CD4-positive, alpha-beta T cell treated with Interleukin-6 at 100 ng/mL for 8 hours (primary cell): ENCODE data around the gene CKMT2.

Experiments
- DNase-seq: peaks from one replicate; pipeline ENCODE4 v3.0.0-alpha.2; 2020; ENCODE audit warnings: mixed read lengths, low spot score

Gene CKMT2

DNA sequence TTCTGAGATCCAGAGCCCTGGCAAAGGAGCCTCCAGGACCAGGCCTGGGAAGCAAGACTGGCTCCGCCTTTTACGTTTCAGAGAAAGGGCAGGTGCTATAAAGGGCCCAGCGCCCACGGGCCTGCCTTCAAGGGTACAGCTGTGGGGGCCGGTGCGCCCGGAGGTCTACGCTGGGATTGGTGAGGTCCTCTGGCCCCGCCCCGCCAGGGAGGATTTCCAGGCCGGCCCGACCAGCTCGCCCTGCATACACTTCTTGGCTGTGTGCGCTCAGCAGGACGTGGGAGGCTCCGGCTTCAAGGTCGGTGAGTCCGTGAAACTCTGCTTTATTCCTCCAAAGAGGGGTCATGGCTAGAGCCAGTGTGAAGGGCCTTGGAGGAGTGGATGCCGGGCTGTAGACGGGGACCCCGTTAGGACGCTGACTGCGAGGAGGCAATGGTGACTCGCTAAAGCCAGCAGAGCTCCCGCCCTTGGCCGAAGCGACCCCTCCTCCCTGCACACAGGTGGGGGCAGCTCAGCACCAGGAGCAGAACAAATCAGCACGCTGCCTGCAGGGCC, at the start of gene CKMT2:
Gene CKMT2, plus strand, starts transcription at position 243 of the 555 bp plus-strand sequence. CDS start 17,811 bp downstream, outside the sequence.
- DNase-seq: no peak

DNA sequence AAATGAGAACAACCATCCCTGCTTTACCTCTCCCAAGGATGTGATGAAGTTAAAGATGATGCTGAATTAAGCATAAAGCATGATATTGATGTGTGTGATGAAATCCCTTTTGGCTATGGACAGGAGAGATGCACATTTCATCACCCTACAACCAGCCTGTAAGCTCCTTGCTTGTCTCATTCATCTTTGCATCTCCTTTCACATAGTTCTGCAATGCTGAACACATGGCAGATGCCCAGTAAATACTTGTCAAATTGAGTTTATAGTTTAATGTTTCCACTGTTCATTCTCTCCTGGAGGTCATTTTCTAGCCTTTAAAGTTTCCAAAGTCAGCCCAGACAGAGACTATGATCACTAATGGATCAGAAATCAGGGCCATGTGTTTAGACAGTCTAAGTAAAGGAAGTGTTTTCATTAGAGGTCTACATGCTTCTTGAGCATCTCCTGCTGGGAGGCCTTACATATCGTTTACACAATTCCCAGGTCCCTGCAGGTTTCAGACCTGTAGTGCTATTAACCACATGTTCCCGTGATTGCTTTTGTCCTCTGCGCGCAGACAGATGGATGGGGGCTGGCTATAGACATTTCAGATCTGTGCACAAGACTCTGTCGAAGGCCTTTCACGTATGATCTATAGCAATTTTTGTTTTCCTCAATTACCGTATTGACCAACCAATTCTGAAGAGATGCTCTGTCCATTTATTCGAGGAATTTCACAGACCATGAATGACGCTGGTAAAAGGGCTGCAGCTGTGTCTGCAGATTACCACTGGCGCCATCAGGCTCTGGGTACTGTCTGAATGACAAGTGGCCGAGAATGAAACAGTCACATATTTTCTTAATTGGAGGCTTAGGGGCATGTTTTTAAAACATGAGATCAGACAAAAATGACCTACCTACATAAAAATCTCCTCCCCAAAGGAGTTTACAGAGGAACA, 49.0 kb upstream of the CKMT2 start:
- no peak for DNase-seq

DNA sequence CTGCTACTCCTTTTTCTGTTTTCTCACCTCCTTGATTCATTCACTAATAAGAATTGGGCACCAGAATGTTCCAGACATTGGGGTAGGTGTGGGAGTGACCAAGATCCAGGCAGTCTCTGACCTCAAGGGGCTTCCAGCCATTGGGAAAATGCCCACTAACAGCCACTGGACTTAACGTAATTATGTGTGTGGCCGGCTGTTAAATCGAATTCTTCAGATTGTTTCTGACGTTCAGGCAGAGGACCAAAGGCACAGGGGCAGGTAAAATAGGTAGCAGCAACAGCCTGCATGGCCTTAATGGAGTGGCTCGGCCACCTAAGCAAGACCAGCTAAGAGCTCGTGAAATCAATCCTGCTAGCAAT, 48.4 kb upstream of the CKMT2 start:
- DNase-seq: no peak

DNA sequence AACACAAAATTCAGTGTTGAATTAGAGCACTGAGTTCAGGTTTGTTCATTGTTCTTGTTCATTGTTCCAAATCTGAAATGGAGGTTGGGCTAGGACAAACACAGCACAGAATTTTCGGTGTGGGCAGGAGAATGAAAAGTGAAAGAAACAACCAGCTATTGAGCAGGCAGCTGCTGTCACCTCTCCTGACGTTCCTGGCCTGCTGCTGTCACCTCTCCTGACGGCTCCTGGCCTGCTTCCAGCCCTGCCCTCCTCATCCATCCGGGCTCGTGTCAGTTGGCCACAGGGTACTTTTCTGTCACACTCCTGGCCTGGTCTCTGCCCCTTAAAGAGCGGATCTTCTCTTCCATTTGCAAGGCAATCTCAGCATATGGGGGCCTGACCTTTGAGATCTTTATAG, 45.2 kb upstream of the CKMT2 start:
- DNase-seq: no peak

DNA sequence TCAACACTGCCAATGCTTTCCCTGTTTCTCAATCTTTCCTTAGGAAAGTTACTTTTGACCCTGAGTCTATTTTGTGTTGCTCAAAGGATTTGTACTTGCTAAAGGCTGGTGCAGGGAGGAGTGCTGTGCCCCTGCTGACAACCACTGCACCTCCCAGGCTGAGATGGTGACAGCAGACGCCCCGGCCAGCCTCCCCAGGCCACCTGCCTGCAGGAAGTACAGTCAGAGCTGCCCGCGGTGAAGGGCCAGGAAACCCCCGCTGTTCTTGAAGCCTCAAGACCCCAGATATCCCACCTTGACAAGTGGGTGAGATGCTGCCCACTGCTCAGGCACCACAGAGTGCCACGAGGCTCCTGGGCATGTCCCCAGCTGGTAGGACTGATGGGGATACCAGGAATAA, 44.2 kb upstream of the CKMT2 start:
- DNase-seq: no peak

DNA sequence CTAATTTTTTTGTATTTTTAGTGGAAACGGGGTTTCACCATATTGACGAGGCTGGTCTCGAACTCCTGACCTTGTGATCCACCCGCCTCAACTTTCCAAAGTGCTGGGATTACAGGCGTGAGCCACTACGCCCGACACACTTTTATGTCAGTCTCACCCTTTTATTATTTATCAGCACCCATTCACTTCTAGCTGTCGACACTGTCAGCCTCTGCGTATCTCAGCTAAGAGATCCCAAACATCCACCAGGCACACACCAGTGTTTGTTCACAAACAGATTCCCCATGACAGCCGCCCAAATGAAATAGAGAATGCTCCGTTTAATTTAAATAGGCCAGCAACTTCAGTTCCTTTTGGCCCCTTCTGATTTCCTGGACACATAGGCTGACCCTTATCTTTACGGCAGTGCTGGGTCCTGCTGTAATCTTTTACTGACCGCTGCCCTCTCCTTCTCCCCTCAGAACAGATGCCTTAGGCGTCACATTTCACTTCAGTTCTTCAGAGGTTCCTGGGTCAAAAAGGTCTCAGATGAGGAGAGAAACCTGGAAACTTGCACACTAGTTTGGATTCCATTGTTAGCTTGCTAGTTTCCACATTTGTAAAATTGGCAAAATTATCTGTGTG, 43.1 kb upstream of the CKMT2 start:
- DNase-seq: no peak

DNA sequence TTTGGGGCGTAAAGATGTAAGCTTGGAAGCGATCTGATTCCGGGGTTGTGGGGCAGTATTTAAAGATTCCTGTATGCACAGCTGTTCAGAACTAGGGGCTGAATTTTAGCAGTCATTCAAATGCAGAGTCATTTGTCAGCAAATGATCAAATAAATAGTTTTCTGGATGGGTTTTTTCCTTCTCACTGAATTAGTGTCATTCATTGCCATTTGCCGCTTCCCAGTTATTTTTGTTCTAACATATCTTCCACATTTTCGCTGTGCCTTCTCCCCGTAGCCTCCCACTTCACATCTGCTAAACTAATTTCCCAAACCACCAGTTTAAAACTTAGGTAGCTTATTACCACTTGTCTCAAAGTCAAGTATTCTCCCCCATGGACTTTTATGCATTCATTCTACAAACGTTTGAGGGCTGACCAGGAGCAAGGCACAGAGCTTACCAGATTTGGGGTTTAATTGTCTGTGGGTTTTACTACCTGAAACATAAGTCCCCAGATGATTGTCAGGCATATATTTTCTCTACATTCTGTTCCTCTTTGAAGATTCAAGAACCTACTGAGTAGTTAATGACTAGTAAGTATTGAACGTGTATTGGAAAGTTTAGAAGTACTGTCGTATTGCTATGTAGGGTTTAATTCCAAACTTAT, 41.3 kb upstream of the CKMT2 start:
- DNase-seq: no peak

DNA sequence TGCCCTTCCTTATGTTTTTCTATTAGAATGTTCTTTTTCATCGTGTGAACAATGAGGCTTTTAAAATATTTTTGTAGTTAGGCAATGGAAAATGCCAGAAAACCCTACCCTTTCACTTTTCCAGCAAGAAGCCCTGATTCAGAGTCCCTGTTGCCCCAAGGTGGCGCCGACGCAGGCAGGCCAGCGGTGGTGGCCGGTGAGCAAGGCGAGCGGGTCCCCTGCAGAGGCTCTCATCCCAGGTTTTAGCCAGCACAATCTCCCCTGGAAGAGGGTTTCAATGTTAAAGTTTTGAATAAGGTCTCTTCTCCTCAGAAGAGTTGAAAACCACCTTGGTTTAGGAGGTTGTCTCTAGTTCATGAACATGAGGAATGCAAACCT, 40.8 kb upstream of the CKMT2 start:
- no peak for DNase-seq

DNA sequence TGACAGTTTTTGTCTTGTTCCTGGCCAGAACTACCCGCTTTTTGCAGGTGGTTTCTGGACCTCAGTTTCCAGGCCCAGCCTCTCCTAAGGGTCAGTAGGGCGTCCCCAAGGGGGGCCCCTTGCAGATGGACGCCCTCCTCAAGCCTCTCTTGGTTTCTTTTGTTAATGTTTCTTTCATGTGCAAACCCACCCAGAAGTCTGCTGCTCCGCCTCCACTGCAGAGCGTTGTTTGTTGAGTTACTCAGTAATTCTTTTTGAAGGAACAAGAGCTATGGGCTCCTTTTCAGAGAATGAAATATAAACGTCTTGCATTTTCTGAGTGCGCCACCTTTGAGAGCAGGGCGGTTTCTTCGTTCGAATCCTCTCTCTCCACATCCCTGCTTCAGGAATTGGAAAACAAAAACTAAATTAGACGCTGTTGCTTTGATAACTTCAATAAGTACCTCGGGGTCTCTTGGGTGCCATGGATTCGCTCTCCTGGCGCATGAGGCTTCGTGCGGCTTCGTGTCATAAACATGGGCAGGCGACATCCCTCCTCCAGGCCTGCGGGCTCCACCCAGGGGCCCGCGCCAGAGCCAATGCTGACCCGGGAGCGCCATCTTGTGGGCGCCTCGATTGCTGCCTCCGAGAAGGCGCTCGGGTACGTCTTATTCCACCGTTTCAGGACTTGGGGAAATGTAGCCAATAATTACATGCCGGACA, 38.3 kb upstream of the CKMT2 start:
- peak; percentile 69 for DNase-seq

DNA sequence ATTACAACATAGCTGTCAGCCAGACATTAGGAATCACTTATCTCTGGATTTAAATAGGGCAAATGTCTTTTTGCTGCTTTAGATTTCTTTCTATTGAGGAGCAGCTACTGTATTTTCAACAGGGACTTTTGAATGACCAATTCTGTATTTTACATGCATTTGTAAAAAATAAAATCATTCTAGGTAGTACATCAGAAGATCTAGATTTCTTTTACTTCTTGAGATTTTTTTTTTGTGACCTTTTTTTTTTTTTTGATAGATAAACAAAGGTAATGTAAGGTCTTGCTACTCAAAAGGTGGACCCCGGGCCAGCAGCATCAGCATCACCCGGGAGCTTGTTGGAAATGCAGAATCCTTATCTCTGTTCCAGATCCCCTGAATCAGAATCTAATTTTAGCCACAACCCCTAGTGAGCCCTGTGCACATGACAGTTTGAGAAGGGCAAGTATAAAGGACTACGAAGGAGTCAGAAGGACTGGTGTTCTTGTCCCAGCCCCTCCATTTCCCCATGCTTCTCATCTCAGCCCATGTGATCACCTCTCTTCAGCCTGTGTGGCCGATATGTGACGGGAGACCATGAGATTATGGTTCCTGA, 37.7 kb upstream of the CKMT2 start:
- no peak for DNase-seq

DNA sequence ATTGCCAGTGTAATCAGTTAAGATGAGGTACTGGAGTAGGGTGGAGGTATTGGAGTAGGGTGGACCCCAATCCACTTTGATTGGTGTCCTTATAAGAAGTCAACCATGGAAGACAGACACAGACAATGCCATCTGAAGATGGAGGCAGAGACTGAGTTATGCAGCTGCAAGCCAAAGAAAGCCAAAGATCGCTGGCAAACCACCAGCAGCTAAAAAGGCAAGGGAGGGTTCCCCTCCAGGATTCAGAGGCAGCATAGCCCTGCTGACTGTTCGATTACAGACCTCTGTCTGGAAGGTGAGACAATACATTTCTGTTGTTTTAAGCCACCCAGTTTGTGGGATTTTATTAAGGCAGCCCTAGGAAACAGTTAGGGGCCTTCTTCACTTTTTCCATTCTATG, 30.5 kb upstream of the CKMT2 start:
- no peak for DNase-seq

DNA sequence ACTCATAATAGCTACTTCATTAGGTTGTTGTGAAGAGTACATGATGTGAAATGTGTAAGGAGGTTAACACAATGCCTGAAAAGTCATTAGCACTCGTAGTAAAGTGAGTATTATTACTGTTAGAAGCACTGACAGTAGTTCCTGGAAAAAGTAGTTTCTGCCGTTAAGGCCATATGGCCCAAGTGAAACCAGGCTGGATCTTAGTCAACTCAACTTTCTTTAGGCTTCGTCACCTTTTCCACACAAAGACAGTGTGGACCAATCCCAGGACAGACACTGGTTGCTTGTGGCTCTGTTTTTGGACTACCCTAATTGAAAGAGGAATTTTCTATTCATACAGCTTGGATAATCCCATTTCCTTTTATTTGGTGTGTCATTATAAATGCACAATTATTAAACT, 29.4 kb upstream of the CKMT2 start:
- DNase-seq: no peak

DNA sequence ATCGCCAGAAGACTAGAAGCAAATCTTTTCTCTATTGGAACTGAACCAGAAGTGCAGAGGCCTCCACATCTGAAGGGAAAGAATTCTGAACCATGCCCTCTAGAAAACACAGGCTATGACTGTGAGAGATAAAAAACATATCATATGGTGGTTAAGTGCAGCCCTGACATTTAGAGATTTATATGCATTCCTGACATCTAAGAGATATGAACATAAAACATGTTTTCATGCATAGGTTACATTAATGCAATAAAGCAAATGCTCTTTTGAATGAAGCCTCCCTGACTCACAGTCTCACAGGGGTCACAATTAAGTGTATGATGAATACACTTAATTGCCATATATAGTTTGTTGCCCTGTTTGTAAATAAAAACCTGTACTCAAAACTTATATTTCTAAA, 28.9 kb upstream of the CKMT2 start:
- DNase-seq: no peak

DNA sequence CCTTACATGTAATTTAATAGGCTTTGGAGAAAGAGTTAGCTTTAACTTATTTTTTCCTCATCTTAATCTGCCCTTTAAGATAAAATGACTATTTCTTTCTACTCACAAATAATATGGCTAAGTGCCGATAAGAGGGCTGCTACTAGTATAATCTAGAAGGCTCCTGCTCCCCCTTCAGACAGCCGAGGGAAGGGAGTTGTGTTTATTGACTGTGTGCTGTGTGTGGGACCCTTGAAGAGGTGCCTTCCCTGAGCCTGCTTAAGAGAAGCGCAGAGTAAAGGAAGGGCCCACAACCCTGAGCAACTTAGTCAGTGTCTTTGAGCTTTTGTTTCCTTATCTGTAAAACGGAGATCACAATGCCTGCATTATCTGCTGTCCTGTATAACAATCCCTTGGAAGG, 28.1 kb upstream of the CKMT2 start:
- no peak for DNase-seq

DNA sequence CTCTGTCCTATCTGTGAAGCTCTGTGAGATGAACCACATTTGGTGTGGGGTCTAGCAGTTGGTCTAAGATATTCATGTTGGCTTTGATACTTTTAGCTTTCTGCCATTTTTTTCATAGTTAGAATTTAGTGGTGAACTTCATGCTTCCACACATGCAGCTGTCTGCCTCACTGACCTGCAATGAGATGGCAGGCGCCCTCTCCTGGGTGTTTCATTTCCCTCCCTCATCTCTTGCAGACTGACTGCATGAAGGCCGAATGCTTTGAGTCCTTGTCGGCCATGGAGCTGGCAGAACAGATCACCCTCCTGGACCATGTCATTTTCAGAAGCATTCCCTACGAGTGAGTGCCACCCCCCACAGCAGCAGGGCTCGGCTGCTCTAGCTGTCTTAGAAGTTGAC, 26.1 kb upstream of the CKMT2 start:
- no peak for DNase-seq

DNA sequence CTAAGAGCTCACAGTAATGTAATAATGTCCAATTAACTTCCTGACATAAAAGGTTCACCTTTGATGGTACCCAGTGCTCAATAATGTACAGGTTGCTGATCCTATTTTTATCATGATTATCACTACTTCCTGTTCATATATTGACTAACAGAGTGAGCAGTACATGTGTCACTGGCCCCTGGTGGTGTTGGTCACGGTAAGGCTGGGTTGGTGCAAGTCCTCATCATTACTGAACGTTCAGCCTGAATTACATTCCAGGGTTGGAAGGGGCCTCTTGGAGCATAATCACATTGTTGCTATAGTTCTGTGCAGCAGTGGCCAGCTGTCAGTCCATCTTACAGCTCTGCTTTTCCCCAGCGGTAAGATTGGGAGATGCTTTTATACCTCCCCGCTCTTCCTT, 24.2 kb upstream of the CKMT2 start:
- no peak for DNase-seq

DNA sequence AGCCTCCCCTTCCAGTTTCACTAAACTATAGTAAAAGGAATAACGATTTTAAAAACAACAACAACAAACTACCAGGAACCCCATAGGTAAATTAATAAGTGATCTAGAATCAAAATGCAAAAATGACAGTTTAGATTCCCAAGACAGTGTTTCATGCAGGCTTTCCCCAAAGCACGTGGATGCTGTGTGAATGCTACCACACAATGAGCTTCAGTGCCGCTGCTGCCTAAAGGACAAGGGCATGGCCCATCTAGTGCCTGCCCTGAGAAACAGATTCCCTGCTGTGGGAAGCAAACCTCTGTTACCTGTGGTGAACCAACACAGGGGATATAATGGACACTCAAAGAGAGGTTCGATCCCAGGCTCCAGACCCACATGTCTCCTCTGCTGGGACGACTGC, 23.7 kb upstream of the CKMT2 start:
- DNase-seq: no peak

DNA sequence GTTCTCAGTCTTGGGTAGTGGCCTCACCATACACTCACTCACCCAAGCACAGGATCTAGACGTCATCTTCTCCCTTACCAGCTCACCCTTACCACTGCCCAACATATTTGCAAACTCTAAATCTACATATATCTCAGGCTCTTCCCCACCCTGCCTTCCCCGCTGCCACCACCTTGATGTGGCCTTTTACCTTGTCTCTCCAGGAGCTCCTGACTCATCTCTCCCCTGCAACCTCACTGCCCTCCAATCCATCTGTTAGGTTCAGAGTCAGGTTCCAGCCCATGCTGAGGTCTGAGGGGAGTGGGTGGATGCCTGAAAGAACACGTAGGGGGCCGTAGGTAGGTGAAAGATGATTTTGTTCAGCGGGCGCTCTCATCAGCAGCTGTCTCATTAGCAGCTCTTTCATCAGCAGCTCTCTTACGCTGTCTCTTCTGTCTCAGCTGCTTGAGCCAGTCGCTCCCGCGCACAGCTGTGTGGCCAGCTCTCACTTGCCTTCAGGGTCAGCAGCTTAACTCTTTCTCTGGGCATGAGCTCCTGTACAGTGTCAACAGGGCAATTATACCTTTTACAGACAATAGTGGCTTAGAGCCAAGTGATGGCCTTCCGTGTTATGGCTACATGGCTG, 23.1 kb upstream of the CKMT2 start:
- DNase-seq: no peak

DNA sequence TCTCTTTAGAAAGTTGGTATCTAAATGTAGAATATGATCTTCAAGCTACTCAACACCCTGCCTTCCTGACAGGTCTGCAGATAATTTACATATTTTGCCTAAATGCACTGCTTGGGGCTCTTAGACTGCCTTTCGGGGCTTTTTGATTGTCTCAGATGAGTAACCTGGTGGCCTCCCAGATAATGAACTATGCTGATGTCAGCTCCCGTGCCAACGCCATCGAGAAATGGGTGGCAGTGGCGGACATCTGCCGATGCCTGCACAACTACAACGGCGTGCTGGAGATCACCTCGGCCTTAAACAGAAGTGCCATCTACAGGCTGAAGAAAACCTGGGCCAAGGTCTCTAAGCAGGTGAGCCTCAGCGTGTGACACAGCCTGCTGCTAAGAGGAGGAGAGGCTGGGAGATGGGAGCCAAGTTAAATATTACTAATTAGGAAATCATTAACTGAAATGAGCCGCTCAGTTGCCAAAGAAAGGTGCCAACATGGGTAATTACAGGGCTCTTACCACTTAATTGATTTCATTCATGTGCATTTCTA, 20.8 kb upstream of the CKMT2 start:
- no peak for DNase-seq

DNA sequence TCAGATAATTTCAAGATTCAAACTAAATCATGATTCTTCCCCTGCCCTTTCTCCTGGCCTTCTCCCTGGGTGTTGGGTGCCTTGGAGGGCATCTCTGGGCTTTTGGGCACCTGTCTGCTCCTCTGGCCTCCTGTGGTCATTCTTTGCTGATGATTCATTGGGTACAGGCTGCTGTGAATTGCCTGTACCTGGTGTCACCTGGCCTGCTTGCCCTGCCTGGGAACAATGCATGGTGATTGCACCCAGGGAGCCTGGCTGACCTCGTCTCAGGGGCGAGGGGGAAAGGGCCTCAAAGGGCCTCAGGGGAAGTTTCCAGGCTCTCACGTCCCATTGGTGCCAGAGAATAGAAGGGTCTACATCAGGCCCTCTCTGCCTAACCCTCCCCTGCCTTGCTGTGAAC, 20.1 kb upstream of the CKMT2 start:
- no peak for DNase-seq

DNA sequence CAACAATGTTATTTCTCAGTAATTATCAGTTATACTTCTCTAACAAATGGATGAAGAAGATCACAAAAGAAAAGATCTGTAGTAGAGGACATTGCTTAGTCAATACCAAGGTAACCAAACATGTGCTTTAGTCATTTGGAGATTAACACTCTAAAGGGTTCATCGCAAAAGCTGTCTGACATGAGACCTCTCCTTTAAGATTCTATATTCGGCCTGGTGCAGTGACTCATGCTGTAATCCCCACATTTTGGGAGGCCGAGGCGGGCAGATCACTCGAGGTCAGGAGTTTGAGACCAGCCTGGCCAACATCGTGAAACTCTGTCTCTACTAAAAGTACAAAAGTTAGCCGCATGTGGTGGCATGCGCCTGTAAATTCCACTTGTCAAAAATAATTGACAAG, 18.3 kb upstream of the CKMT2 start:
- DNase-seq: no peak
